Eye (tissue), 1 donor: ENCODE data around the gene FKTN.

Source experiments
- DNase-seq: peaks from one replicate; pipeline ENCODE4 v3.0.0-alpha.2; 2015

Gene FKTN

DNA sequence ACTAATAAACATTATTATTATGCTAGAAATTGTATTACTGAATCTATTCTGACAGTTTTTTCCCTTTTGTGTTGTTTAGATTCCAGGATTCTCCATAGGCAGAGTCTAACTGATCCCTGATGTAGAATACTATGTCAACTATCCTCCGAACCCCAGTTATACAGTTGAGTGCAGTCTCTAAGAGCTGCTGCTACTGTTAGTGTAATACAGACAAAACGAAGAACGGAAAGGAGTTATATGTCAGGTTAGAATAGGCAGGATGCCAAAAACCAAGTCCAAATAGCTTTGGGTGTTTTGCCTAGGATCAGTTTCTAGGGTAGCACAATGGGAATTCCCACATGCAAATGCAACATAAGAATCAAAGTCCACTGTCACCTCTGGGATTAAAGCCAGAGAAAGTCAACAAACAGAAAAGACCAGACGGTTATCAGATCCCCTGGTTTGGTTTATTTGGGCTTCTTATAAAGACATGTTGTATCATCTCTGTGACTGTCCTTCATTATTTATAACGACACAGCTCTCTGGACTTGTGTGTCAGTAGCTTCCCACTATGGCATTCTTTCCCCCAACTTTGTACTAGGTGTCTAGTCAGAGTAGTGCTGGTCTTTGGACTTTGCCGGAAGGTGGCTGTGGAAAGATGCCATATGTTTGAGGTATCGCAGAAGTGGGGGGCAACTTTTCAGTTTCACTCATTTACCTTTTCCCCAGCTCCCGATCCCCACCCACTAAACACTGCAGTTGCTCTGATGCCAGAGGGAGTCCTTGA, 121.5 kb downstream of the FKTN start:
- DNase-seq = no peak

- no peak for DNase-seq
Observed at GRCh38 chr9:105681313-105681712, 123.4 kb downstream of the FKTN start.

GRCh38 chr9:105681724-105682123, 123.8 kb downstream of the FKTN start:
- no peak for DNase-seq

GRCh38 chr9:105683688-105684275, 125.9 kb downstream of the FKTN start:
- no peak for DNase-seq

GRCh38 chr9:105686936-105687335, 129.0 kb downstream of the FKTN start:
- DNase-seq = no peak
